Measurements from ENCODE around the gene ZNFX1.
A peak's percentile ranks its signal among the peaks of the same experiment; 100 is the strongest.

ZNFX1 gene

GRCh38 chr20:49277786-49278035, 146 bp downstream of the ZNFX1 start:
- no peak for DNase-seq

GRCh38 chr20:49276961-49277785, 684 bp downstream of the ZNFX1 start:
- no peak for DNase-seq

- peak; percentile 52 for DNase-seq
These were observed 1.5 kb downstream of the ZNFX1 start for GRCh38 chr20:49276161-49276960.

- no peak for DNase-seq
These were observed 2.2 kb downstream of the ZNFX1 start for GRCh38 chr20:49275636-49276035.

GRCh38 chr20:49275216-49275615, 2.6 kb downstream of the ZNFX1 start:
- DNase-seq, result no peak

- DNase-seq, result no peak
These were observed 4.1 kb downstream of the ZNFX1 start for GRCh38 chr20:49273696-49274277.

GRCh38 chr20:49272654-49273053, 5.2 kb downstream of the ZNFX1 start:
- DNase-seq, result no peak

- DNase-seq, result no peak
These were observed 7.1 kb downstream of the ZNFX1 start for GRCh38 chr20:49270736-49271135.

GRCh38 chr20:49270177-49270576, 7.7 kb downstream of the ZNFX1 start:
- no peak for DNase-seq

- no peak for DNase-seq
These were observed 9.1 kb downstream of the ZNFX1 start for GRCh38 chr20:49268600-49269365.

- DNase-seq, result no peak
These were observed 10.5 kb downstream of the ZNFX1 start for GRCh38 chr20:49267327-49267726.

- no peak for DNase-seq
These were observed 15.4 kb downstream of the ZNFX1 start for GRCh38 chr20:49262444-49262843.

- DNase-seq, result no peak
These were observed 16.7 kb downstream of the ZNFX1 start for GRCh38 chr20:49261173-49261572.

- DNase-seq, result no peak
These were observed 17.6 kb downstream of the ZNFX1 start for GRCh38 chr20:49260218-49260617.

GRCh38 chr20:49259799-49260198, 18.1 kb downstream of the ZNFX1 start:
- no peak for DNase-seq

- no peak for DNase-seq
These were observed 18.6 kb downstream of the ZNFX1 start for GRCh38 chr20:49259284-49259683.

- DNase-seq, result no peak
These were observed 21.6 kb downstream of the ZNFX1 start for GRCh38 chr20:49256261-49256660.

GRCh38 chr20:49252556-49253350, 25.1 kb downstream of the ZNFX1 start:
- peak; percentile 62 for DNase-seq

GRCh38 chr20:49248879-49249665, 28.8 kb downstream of the ZNFX1 start:
- no peak for DNase-seq

- DNase-seq, result no peak
These were observed 29.6 kb downstream of the ZNFX1 start for GRCh38 chr20:49248301-49248700.

GRCh38 chr20:49247792-49248191, 30.1 kb downstream of the ZNFX1 start:
- no peak for DNase-seq
